Measurements from ENCODE around the gene POTEB3.
"Not testable (repeated sequence)": the region's sequence is repeated elsewhere in the genome, so short reads cannot be mapped to it uniquely, and the experiment has no call there.

The POTEB3 gene

DNA sequence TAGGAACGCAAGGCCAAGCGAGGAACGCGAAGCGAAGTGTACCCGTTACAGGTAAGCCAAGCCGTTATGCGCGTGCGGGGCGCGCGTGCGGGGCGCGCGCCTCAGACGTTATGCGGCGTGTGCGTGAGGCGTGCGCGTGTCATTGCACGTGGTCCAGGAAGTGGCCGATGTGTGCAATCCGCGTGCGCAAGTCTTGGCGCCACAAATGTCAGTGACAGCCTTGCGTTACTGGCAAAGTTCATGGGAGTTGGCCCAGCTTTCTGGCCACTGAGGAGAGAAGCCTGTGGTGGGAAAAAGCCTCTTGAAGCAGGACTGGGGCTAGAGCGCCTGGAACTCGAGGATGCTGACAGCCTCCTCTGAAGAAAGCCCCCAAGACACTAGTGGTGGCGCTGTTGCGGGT is at the start of gene POTEB3:
Gene POTEB3, minus strand, starts transcription at position 101 of the 400 bp plus-strand sequence. CDS start 488 bp downstream, outside the sequence.
- not testable (repeated sequence) for DNase-seq (ENCODE audit: low read depth in 3 of 3)

DNA sequence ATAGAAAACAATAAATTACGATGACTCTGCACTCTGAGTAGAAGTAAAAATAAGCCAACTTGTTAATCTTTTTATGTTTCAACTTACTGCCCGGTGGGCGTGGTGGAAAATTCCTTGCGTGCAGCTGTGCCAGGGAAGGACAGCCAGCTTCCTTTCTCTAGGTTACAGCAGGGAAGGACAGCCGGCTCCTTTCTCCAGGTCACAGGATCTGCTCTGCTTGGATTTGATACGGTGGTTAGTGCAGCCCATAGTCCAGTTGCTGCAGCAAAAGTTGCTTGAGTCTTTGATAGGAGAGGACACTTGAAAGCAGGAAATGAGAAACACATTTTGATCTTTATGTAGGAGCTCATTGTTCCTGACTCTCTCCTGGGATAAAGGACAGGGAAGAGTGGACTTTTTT is 13.4 kb upstream of the POTEB3 start:
- DNase-seq (ENCODE audit: low read depth in 3 of 3): not testable (repeated sequence)

DNA sequence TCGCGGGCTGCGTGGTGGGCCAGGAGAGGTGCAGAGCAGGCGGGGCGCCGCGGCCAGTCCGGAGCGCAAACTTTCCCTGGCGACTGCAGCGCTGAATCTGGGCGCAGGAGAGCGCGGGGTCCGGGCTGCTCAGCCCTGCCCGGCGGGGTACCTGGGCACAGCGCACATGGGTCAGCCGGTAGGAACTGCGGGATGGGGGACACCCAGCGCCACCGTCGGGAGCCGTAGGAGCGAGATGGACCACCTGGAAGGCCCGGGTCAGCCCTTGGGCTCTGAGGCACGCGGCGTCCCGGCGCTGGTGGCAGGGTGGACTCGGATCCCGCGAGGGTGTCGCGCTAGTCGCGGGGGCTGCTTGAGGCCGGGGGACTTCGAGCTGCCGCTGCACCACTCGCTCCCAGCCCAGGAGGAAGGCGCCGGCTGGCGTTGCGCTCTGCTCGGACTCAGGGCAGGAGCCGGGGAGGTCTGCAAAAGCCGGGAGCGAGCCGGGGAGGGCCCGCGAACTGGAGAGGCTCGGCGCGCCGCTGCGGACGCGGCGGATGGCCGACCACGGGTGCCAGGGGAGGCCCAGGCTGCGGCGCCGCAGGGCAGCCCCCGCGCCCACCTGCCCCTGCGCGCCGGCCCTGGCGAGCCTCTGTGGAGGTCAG is 11.7 kb upstream of the POTEB3 start:
- not testable (repeated sequence) for DNase-seq (ENCODE audit: low read depth in 3 of 3)

DNA sequence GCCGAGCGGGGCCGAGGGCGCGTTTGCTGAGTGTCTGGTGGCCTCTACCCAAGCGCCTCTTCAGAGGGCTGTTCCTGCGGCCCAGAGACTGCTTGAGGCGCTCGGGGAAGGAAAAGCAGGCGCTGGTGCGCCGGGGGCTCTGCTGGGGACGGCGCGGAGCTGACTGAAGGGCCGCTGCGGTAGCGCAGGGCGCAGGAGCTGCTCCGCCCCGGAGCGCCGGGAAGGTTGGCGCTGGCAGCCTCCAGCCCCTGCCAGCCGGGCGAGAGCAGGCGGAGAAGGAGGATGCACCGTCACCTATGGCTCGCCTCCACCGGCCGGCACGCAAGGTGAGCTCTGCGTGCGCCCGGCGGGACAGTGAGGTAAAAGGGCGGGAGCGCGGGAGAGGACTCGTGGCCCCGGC is 11.2 kb upstream of the POTEB3 start:
- not testable (repeated sequence) for DNase-seq (ENCODE audit: low read depth in 3 of 3)

DNA sequence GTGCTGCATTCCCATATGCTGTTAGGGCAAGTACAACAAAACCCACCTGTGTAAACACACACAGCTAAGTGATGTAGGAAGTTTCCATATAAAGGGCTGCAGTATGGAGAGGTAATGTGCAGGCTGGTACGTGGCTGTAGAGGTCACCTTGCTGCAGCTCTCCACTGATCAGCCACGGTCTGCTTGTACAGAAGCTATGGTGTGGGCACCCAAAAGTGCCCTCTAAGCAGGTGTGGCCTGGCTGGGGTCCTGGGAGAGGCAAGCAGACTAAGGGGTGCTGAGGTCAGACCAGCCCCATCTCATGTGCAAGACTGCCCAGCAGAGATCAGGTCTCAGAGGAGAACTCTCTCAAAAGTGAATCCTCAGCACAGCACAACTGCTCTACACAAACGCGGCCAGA is 32.9 kb downstream of the POTEB3 start:
- DNase-seq (ENCODE audit: low read depth in 3 of 3): not testable (repeated sequence)

DNA sequence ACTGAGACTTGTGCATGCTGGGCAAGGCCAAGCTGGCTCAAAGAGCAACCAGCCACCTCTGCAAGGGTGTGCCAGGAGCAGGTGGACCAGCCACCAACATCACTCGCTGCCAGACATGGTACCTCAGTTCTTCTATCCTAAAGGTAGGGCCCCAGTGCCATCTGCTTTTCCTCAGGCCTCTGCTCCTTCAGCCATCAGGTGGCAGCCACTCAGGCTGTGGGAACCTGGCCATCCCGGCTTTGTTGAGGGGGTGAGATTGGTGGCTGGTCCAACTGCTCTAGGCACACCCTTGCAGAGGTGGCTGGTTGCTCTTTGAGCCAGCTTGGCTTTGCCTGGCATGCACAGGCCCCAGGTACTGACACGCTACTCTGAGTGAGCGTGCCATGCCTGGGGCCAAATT is 38.8 kb downstream of the POTEB3 start:
- not testable (repeated sequence) for DNase-seq (ENCODE audit: low read depth in 3 of 3)

DNA sequence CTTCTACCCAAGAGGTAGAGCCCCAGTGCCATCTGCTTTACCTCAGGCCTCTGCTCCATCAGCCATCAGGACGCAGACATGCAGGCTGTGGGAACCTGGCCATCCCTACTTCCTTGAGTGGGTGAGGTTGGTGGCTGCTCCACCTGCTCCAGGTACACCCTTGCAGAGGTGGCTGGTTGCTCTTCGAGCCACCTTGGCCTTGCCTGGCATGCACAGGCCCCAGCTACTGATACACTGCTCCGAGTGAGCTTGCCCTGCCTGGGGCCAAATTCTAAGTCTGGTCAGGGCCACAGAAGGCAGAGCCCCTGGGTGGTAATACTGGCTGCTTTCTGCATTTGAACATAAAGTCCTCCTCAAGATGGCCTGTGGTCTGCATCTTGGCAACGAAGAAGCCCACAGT is 41.2 kb downstream of the POTEB3 start:
- DNase-seq (ENCODE audit: low read depth in 3 of 3): not testable (repeated sequence)

DNA sequence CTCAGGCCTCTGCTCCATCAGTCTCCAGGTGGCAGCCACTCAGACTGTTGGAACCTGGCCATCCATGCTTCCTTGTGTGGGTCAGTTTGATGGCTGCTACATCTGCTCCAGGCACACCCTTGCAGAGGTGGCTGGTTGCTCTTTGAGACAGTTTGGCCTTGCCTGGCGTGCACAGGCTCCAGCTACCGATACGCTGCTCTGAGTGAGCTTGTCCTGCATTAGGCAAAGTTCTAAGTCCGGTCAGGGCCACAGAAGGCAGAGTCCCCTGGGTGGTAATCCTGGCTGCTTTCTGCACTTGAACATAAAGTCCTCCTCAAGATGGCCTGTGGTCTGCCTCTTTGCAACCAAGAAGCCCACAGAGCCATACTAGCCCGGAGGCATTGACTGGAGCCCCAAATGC is 41.8 kb downstream of the POTEB3 start:
- not testable (repeated sequence) for DNase-seq (ENCODE audit: low read depth in 3 of 3)

DNA sequence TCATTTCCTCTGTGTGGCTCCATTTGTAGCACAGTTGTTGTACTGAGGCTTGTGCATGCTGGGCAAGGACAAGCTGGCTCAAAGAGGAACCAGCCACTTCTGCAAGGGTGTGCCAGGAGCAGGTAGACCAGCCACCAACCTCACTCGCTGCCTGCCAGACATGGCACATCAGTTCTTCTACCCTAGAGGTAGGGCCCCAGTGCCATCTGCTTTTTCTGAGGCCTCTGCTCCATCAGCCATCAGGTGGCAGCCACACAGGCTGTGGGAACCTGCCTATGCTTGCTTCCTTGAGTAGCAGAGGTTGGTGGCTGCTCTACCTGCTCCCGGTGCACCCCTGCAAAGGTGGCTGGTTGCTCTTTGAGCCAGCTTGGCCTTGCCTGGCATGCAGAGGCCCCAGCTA is 42.6 kb downstream of the POTEB3 start:
- DNase-seq (ENCODE audit: low read depth in 3 of 3): not testable (repeated sequence)

DNA sequence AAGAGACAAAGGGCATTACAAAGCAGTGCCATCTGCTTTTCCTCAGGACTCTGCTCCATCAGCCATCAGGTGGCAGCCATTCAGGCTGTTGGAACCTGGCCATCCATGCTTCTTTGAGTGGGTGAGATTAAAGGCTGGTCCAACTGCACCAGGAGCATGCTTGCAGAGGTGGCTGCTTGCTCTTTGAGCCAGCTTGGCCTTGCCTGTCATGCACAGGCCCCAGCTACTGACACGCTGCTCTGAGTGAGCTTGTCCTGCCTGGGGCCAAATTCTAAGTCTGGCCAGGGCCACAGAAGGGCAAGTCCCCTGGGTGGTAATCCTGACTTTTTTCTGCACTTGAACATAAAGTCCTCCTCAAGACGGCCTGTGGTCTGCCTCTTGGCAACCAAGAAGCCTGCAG is 43.1 kb downstream of the POTEB3 start:
- not testable (repeated sequence) for DNase-seq (ENCODE audit: low read depth in 3 of 3)

DNA sequence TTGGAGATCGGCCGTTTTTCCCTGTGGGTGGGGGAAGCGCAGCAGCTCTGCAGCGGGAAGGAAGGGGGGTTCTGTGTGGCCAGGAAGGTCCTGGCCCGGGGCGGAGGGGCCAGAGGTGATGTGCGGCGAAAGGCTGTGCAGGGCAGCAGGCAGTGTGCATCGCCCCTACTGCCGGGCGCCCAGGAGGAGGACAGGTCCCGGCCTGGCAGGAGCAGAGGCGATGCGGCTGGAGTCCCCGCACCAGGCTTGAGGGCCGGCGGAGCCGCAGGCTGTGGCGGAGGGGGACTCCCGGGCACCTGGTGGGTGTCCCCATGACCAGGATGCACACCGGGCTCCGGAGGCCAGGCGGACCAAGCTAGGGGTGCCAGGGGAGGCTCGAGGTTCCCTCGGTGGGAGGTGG is 54.3 kb downstream of the POTEB3 start:
- not testable (repeated sequence) for DNase-seq (ENCODE audit: low read depth in 3 of 3)

DNA sequence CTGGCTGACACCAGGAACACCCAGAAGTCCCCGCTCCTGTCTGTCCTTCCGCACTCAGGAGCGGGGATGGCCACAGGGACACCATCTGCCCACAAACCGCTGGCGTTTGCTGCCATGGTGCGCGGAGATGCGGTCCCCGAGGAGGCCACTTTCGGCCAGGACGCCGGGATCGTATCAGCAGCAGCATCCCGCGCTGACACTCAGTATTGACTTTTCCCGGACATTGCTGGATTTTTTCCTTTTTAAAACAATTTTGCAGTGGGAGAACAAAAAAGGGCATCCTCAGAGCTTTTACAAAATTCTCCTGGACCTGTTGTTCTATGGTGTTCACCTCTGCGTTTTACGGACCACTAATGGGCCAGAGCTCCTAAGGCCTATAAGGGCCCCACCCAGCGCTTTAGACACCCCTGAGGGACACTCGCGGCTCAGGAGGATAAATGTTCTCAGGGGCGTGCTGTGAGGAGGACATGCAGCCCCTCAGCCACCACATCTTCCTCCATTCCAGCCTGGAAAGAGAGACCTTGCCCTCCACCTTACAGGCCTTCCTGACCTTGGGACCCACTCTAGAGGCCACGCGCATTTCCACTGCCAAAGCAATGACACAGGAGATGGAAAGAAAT is 56.3 kb downstream of the POTEB3 start:
- DNase-seq (ENCODE audit: low read depth in 3 of 3): not testable (repeated sequence)

DNA sequence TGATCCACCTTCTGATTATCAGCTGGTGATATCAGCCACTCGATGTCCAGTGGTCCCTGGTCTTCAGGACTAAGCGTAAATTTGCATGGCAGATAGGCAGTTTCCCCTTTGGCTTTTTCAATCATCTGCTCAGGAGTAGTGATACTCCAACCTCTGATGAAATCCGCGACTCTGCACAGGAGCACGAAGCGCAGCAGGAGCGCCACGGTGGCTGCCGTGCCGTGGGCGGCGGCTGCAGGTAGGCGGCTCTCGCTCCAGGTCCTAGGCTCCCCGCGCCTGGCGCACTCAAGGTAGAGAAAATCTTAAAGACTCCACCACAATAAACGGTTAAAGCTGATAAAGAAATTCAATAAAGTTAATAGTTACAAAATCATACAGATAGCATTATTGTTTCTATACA is 66.6 kb downstream of the POTEB3 start:
- DNase-seq (ENCODE audit: low read depth in 3 of 3): not testable (repeated sequence)

DNA sequence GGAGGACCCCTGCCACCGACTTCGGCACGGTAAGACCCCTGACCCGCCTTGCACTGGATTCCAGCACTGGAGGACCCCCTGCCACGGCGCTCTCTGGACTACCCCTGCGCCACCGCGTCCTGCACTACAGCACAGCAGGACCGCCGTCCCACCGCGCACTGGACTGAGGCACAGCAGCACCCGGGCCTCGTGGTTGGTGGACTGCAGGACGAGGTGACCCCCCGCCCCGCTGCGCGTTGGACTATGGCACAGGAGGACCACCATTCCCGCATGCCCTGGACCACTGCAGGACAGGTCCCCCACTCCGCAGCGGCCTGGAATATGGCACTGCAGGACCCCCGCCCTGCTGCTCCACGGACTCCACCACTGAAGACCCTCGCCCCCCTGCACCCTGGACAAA is 71.1 kb downstream of the POTEB3 start:
- not testable (repeated sequence) for DNase-seq (ENCODE audit: low read depth in 3 of 3)

DNA sequence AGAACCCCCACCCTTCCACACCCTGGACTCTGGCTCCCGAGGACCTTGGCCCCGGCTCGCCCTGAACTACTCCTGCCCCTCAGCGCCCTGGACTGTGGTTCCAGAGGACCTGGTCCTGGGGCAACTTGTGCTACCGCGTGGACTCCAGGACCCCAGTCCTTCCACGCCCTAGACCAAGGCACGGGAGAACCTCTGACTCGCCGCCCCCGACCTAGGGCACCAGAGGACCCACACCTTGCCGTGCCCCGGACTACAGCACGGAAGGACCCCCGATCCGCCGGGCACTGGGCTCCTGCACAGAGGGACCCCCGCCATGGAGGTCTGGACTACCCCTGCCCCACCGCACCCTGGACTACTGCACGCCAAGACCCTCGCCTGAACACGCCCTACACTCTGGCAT is 71.7 kb downstream of the POTEB3 start:
- DNase-seq (ENCODE audit: low read depth in 3 of 3): not testable (repeated sequence)

Data from stimulated activated CD4-positive, alpha-beta T cell treated with anti-CD3 and anti-CD28 coated beads, TNF-alpha, amount 100 ng/mL, for 4 hours (primary cell).